Psoas muscle (tissue), 8 donors: ENCODE data around the gene LILRB4. TPM values are rescaled to one million over a fixed set of nuclear protein-coding genes. Genes with fewer than 3 reads are reported as not detected.
"Not testable (repeated sequence)": the region's sequence is repeated elsewhere in the genome, so short reads cannot be mapped to it uniquely, and the experiment has no call there.

Source experiments
- ATAC-seq, 4 donors: fragments of 200-7000 bp; cut with Tn5 transposase; one replicate each; pipeline ENCODE4 v1.9.1; 2020; ENCODE audit warnings: moderate library complexity in 3 of 4, mild to moderate bottlenecking in 2 of 4
- DNase-seq, 2 donors: peaks; one replicate each; pipeline ENCODE4 v3.0.0-alpha.2; 2020
- H3K27ac ChIP-seq: fragments of 200-600 bp; one replicate; pipeline ENCODE4 v1.8.0; 2022
- H3K27me3 ChIP-seq, 3 donors: fragments of 200-600 bp in 1 of 3; one replicate each; pipeline versions ENCODE4 v1.6.1 to v1.8.0; 2013 to 2022; ENCODE audit warnings: low read length in 2 of 3, mild to moderate bottlenecking in 2 of 3, moderate library complexity in 1 of 3; ENCODE audit not compliant: insufficient read depth in 3 of 3
- H3K36me3 ChIP-seq, 2 donors: fragments of 200-600 bp in 1 of 2; one replicate each; pipeline versions ENCODE4 v1.6.1 to v1.8.0; 2013 to 2022; ENCODE audit warnings: low read depth in 1 of 2, mild to moderate bottlenecking in 1 of 2, moderate library complexity in 1 of 2; ENCODE audit not compliant: insufficient read depth in 1 of 2
- H3K4me1 ChIP-seq: fragments of 200-600 bp; one replicate; pipeline ENCODE4 v1.8.0; 2022
- H3K4me3 ChIP-seq: fragments of 200-600 bp; one replicate; pipeline ENCODE4 v1.8.0; 2022; ENCODE audit warnings: mild to moderate bottlenecking
- H3K9me3 ChIP-seq: fragments of 200-600 bp; one replicate; pipeline ENCODE4 v1.8.0; 2022
- WGBS, 3 donors: extraction: QIAGEN DNeasy Blood & Tissue Kit; methylation state at CpG; one replicate each; pipeline versions ENCODE4 v1.1.6 to v1.1.7; 2013; 5-methylcytosine and 5-hydroxymethylcytosine counted together
- intact Hi-C, 2 donors: fragments of 100-400 bp; cut with DNase I; formaldehyde crosslinking; loops; one replicate each; pipeline versions ENCODE4 v1.11.0 to v1.14.2; 2022
- polyA plus RNA-seq, 3 donors: library from polyadenylated mRNA; stranded (reverse); fragments of 200-250 nt; gene quantifications; one replicate each; pipeline ENCODE4 v1.2.3, GENCODE V29; 2013
- total RNA-seq, 4 donors: library from RNA; stranded (reverse); fragmentation: NEBNext Ultra II Directional in 2 of 4; extraction: Animal tissue kit (Norgen Biotek cat#: 25700) in 2 of 4; gene quantifications; one replicate each; pipeline versions ENCODE4 v1.2.1 to v1.2.4, GENCODE V29; 2021 to 2023
- TF ChIP-seq, protein P1 (sequence below): fragments of 200-600 bp; IDR thresholded peaks from one replicate; pipeline ENCODE4 v1.8.0; 2022; ENCODE audit warnings: antibody characterized with exemption
- donor health status: healthy with polysubstance abuse.
- donor health status: DM: no; HTN: no; CAD: no; lungs with moderate emphysema.
- donor health status: Bipolar disorder and iron deficiency.
- donor health status: healthy.
- donor health status: DM: yes; HTN: yes; CAD: no.
- donor health status: DM: no; HTN: no; CAD: no.
- donor health status: DM: no; HTN: no; CAD: no.
- donor health status: DM: yes; HTN: yes; CAD: no.

Gene LILRB4
- total and polyA plus RNA-seq, 7 donors, result 0.27 to 1.7 (median 0.56) TPM

DNA sequence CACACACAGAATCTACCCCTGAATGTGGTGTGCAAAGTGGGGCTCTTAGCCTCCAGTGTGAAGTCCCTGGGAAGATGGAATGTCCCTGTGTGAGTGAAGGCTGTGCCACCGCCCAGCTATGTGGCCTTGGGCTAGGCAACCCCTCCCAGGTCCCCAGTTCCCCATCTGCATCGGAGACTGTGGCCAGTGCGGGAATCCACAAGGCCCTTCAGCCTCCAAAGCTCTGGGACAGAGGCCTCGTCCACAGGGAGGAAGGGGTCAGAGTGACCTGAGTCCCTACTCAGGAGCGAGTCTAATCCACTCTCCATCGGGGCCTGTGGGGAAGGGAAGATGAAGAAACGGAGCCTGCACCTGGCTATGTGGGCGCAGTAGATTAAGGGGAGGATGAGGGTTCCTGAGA, 42.1 kb downstream of the LILRB4 start:
- Histone ChIP-seq H3K4me3 (no peak overlapping the region), H3K9me3 (no peaks in the 10 kb centered on the region), H3K4me1 (no peaks in the 10 kb centered on the region), H3K27me3 (peaks cover 0 to 1% (median 0%) of the 10 kb centered on the region in 3 donors), H3K36me3 (no peaks in the 10 kb centered on the region), H3K27ac (no peak overlapping the region)
- TF ChIP-seq, protein P1, sequence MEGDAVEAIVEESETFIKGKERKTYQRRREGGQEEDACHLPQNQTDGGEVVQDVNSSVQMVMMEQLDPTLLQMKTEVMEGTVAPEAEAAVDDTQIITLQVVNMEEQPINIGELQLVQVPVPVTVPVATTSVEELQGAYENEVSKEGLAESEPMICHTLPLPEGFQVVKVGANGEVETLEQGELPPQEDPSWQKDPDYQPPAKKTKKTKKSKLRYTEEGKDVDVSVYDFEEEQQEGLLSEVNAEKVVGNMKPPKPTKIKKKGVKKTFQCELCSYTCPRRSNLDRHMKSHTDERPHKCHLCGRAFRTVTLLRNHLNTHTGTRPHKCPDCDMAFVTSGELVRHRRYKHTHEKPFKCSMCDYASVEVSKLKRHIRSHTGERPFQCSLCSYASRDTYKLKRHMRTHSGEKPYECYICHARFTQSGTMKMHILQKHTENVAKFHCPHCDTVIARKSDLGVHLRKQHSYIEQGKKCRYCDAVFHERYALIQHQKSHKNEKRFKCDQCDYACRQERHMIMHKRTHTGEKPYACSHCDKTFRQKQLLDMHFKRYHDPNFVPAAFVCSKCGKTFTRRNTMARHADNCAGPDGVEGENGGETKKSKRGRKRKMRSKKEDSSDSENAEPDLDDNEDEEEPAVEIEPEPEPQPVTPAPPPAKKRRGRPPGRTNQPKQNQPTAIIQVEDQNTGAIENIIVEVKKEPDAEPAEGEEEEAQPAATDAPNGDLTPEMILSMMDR, result no peak
- WGBS, 3 donors, result 69 to 76% (median 69%) methylated on average over 8 of the region's 8 CpGs
- DNase-seq (no peak), ATAC-seq (no peak)
- intact Hi-C loops, result no loop called here

DNA sequence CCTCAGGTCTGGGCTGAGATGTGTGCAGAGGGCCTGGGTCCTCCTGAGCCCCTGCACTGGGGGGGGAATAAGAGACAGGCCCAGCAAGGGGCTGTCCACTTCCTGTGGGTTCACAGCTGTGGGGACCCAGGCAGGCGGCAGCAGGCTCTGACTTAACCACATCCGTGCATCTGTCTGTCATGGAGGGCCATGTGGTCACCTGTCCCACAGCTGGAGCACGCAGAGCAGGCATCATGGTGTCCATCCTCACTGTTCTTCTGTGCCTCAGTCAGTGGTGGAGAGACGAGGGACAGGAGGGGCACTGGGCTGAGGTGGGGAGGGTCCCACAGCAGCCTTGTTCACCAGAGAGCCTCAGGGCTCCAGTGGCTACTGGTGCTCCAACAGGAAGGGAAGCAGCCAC, 45.2 kb downstream of the LILRB4 start:
- intact Hi-C loops, result no loop called here
- Histone ChIP-seq H3K4me3 (no peak overlapping the region), H3K27ac (no peak overlapping the region), H3K9me3 (no peaks in the 10 kb centered on the region), H3K27me3 (peaks cover 0 to 1% (median 0%) of the 10 kb centered on the region in 3 donors), H3K4me1 (no peaks in the 10 kb centered on the region), H3K36me3 (no peaks in the 10 kb centered on the region)
- ATAC-seq, result no peak
- TF ChIP-seq, protein P1, result no peak
- WGBS, 3 donors, result 49 to 65% (median 62%) methylated on average over 4 of the region's 4 CpGs
- no peak for DNase-seq

DNA sequence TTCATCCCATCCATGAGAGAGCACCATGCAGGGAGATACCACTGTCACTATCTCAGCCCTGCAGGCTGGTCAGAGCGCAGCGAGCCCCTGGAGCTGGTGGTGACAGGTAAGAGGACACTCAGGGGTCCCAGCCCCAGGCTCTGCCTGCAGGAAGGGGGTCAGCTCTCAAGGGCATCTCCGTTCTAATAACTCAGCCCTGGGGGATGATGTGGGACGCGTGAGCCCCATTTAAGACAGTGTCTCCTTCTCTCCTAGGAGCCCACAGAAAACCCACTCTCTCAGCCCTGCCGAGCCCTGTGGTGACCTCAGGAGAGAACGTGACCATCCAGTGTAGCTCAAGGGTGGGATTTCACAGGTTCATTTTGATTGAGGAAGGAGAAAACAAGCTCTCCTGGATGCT, 46.0 kb downstream of the LILRB4 start:
- ATAC-seq (no peak), DNase-seq (no peak)
- Histone ChIP-seq H3K9me3 (no peaks in the 10 kb centered on the region), H3K27me3 (peaks cover 0 to 1% (median 0%) of the 10 kb centered on the region in 3 donors), H3K4me3 (no peak overlapping the region), H3K27ac (no peak overlapping the region), H3K36me3 (no peaks in the 10 kb centered on the region), H3K4me1 (no peaks in the 10 kb centered on the region)
- TF ChIP-seq, protein P1, result no peak
- intact Hi-C loops, result no loop called here
- whole genome bisulfite sequencing, 3 donors, result 85% methylated on average over 7 of the region's 7 CpGs

DNA sequence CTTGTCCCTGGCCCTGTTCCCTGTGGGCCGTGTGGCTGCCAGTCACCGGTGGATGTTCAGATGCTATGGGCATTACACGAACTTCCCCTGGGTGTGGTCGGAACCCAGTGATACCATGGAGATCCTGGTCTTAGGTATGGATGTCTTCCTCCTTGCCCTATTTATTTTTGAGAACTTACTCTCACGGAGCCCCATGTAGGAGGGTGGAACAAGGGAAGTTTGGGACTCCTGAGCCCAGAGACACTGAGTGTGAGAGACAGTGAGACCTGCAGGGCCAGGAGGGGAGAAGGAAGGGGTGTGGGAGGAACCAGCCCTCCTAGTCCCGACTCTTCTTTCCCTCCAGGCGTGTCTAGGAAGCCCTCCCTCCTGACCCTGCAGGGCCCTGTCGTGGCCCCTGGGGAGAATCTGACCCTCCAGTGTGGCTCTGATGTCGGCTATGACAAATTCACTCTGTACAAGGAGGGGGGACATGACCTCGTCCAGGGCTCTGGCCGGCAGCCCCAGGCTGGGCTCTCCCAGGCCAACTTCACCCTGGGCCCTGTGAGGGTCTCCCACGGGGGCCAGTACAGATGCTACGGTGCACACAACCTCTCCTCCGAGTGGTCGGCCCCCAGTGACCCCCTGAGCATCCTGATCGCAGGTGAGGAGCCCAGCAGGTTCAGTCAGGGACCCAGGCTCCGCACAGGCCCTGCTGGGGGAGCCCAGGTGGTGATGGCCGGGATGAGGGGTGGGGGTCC, 46.6 kb downstream of the LILRB4 start:
- Histone ChIP-seq H3K4me3 (no peak overlapping the region), H3K36me3 (no peaks in the 10 kb centered on the region), H3K4me1 (no peaks in the 10 kb centered on the region), H3K27me3 (peaks cover 0 to 1% (median 0%) of the 10 kb centered on the region in 3 donors), H3K27ac (no peak overlapping the region), H3K9me3 (no peaks in the 10 kb centered on the region)
- ATAC-seq (no peak), DNase-seq (no peak)
- WGBS, 3 donors, result 55 to 76% (median 66%) methylated on average over 15 to 18 of the region's 18 CpGs
- TF ChIP-seq, protein P1, result no peak
- intact Hi-C loops, result no loop called here

DNA sequence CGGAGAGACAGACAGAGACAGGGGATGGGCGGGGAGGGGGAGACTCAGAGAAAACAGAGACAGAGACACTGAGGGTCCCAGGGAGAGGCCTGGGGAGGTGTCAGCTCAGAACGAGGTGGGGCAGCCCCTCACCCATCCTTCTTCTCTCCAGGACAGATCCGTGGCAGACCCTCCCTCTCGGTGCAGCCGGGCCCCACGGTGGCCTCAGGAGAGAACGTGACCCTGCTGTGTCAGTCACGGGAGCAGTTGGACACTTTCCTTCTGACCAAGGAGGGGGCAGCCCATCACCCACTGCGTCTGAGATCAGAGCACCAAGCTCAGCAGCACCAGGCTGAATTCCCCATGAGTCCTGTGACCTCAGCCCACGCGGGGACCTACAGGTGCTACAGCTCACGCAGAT, 47.2 kb downstream of the LILRB4 start:
- H3K27ac ChIP-seq, H3K27me3 ChIP-seq, ATAC-seq, DNase-seq, H3K4me3 ChIP-seq, H3K9me3 ChIP-seq, H3K36me3 ChIP-seq, intact Hi-C loops, H3K4me1 ChIP-seq: not testable (repeated sequence)
- 56 to 74% (median 59%) methylated on average over 11 of the region's 13 CpGs for WGBS, 3 donors

Other genes with a start within 250 kb of the LILRB4 start
- 1 to 10 TPM in 1 of 4 donors, under 1 TPM in 2, not detected in 1; 0.34 to 1.9 (median 0.67) TPM for gene TTYH1, start 247.5 kb upstream of the LILRB4 start, total RNA-seq
- gene TTYH1, start 247.5 kb upstream of the LILRB4 start, polyA plus RNA-seq, result under 1 TPM; 0.38 to 0.63 (median 0.40) TPM
- 10 to 100 TPM; 28.2 to 60.2 (median 41.8) TPM for gene LENG8, start 213.8 kb upstream of the LILRB4 start, total RNA-seq
- gene LENG8, start 213.8 kb upstream of the LILRB4 start, polyA plus RNA-seq, result 10 to 100 TPM; 21.7 to 28.6 (median 27.2) TPM
- gene LENG9, start 199.2 kb upstream of the LILRB4 start, total RNA-seq, result 1 to 10 TPM; 2.0 to 3.7 (median 2.7) TPM
- gene LENG9, start 199.2 kb upstream of the LILRB4 start, polyA plus RNA-seq, result 1 to 10 TPM; 1.7 to 3.9 (median 3.7) TPM
- gene CDC42EP5, start 189.7 kb upstream of the LILRB4 start, total RNA-seq, result 1 to 10 TPM; 5.0 to 7.4 (median 6.0) TPM
- gene CDC42EP5, start 189.7 kb upstream of the LILRB4 start, polyA plus RNA-seq, result 1 to 10 TPM; 1.1 to 4.1 (median 3.1) TPM
- gene LAIR2, start 160.2 kb upstream of the LILRB4 start, total RNA-seq, result not detected
- not detected for gene LAIR2, start 160.2 kb upstream of the LILRB4 start, polyA plus RNA-seq
- 1 to 10 TPM in 2 of 4 donors, under 1 TPM in 2; 0.68 to 1.8 (median 1.0) TPM for gene LILRA2, start 89.2 kb upstream of the LILRB4 start, total RNA-seq
- under 1 TPM; 0.25 to 0.36 (median 0.26) TPM for gene LILRA2, start 89.2 kb upstream of the LILRB4 start, polyA plus RNA-seq
- under 1 TPM; 0.32 to 0.53 (median 0.34) TPM for gene LILRA1, start 69.4 kb upstream of the LILRB4 start, total RNA-seq
- gene LILRA1, start 69.4 kb upstream of the LILRB4 start, polyA plus RNA-seq, result under 1 TPM in 2 of 3 donors, not detected in 1; 0.09 to 0.13 TPM
- gene LILRB1, start 32.5 kb upstream of the LILRB4 start, total RNA-seq, result 1 to 10 TPM in 3 of 4 donors, under 1 TPM in 1; 0.95 to 2.0 (median 1.2) TPM
- gene LILRB1, start 32.5 kb upstream of the LILRB4 start, polyA plus RNA-seq, result under 1 TPM; 0.17 to 0.33 (median 0.25) TPM
- not detected for gene KIR3DL3, start 61.5 kb downstream of the LILRB4 start, total RNA-seq
- not detected for gene KIR3DL3, start 61.5 kb downstream of the LILRB4 start, polyA plus RNA-seq
- gene KIR2DL3, start 75.5 kb downstream of the LILRB4 start, total RNA-seq, result not detected
- gene KIR2DL3, start 75.5 kb downstream of the LILRB4 start, polyA plus RNA-seq, result not detected
- not detected for gene KIR2DL1, start 106.8 kb downstream of the LILRB4 start, total RNA-seq
- under 1 TPM in 1 of 3 donors, not detected in 2; 0.03 TPM for gene KIR2DL1, start 106.8 kb downstream of the LILRB4 start, polyA plus RNA-seq
- gene KIR2DL4, start 140.6 kb downstream of the LILRB4 start, total RNA-seq, result not detected
- gene KIR2DL4, start 140.6 kb downstream of the LILRB4 start, polyA plus RNA-seq, result under 1 TPM in 1 of 3 donors, not detected in 2; 0.05 TPM
- gene KIR3DL1, start 153.5 kb downstream of the LILRB4 start, total RNA-seq, result not detected
- gene KIR3DL1, start 153.5 kb downstream of the LILRB4 start, polyA plus RNA-seq, result under 1 TPM in 1 of 3 donors, not detected in 2; 0.01 TPM
- gene KIR2DS4, start 169.7 kb downstream of the LILRB4 start, total RNA-seq, result under 1 TPM in 1 of 4 donors, not detected in 3; 0.17 TPM
- gene KIR2DS4, start 169.7 kb downstream of the LILRB4 start, polyA plus RNA-seq, result under 1 TPM in 1 of 3 donors, not detected in 2; 0.06 TPM
- not detected for gene KIR3DL2, start 187.5 kb downstream of the LILRB4 start, total RNA-seq
- under 1 TPM in 1 of 3 donors, not detected in 2; 0.03 TPM for gene KIR3DL2, start 187.5 kb downstream of the LILRB4 start, polyA plus RNA-seq
- 1 to 10 TPM in 1 of 4 donors, under 1 TPM in 2, not detected in 1; 0.24 to 1.0 (median 0.27) TPM for gene FCAR, start 211.2 kb downstream of the LILRB4 start, total RNA-seq
- under 1 TPM in 1 of 3 donors, not detected in 2; 0.04 TPM for gene FCAR, start 211.2 kb downstream of the LILRB4 start, polyA plus RNA-seq
- under 1 TPM in 2 of 4 donors, not detected in 2; 0.27 to 0.32 TPM for gene NCR1, start 243.2 kb downstream of the LILRB4 start, total RNA-seq
- not detected for gene NCR1, start 243.2 kb downstream of the LILRB4 start, polyA plus RNA-seq